ENCODE measurements around the gene POTEB3.
"Not testable (repeated sequence)": the region's sequence is repeated elsewhere in the genome, so short reads cannot be mapped to it uniquely, and the experiment has no call there.

The POTEB3 gene

GRCh38 chr15:21440399-21440798 lies at the start of gene POTEB3:
Gene POTEB3 (minus strand): TSS chr15:21440499. CDS start chr15:21440011, 488 bp downstream.
- DNase-seq: not testable (repeated sequence)

DNA sequence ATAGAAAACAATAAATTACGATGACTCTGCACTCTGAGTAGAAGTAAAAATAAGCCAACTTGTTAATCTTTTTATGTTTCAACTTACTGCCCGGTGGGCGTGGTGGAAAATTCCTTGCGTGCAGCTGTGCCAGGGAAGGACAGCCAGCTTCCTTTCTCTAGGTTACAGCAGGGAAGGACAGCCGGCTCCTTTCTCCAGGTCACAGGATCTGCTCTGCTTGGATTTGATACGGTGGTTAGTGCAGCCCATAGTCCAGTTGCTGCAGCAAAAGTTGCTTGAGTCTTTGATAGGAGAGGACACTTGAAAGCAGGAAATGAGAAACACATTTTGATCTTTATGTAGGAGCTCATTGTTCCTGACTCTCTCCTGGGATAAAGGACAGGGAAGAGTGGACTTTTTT lies 13.4 kb upstream of the POTEB3 start:
- not testable (repeated sequence) for DNase-seq

GRCh38 chr15:21451920-21452563 lies 11.7 kb upstream of the POTEB3 start:
- not testable (repeated sequence) for DNase-seq

DNA sequence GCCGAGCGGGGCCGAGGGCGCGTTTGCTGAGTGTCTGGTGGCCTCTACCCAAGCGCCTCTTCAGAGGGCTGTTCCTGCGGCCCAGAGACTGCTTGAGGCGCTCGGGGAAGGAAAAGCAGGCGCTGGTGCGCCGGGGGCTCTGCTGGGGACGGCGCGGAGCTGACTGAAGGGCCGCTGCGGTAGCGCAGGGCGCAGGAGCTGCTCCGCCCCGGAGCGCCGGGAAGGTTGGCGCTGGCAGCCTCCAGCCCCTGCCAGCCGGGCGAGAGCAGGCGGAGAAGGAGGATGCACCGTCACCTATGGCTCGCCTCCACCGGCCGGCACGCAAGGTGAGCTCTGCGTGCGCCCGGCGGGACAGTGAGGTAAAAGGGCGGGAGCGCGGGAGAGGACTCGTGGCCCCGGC lies 11.2 kb upstream of the POTEB3 start:
- DNase-seq: not testable (repeated sequence)

GRCh38 chr15:21407366-21407765 lies 32.9 kb downstream of the POTEB3 start:
- not testable (repeated sequence) for DNase-seq

DNA sequence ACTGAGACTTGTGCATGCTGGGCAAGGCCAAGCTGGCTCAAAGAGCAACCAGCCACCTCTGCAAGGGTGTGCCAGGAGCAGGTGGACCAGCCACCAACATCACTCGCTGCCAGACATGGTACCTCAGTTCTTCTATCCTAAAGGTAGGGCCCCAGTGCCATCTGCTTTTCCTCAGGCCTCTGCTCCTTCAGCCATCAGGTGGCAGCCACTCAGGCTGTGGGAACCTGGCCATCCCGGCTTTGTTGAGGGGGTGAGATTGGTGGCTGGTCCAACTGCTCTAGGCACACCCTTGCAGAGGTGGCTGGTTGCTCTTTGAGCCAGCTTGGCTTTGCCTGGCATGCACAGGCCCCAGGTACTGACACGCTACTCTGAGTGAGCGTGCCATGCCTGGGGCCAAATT lies 38.8 kb downstream of the POTEB3 start:
- DNase-seq: not testable (repeated sequence)

DNA sequence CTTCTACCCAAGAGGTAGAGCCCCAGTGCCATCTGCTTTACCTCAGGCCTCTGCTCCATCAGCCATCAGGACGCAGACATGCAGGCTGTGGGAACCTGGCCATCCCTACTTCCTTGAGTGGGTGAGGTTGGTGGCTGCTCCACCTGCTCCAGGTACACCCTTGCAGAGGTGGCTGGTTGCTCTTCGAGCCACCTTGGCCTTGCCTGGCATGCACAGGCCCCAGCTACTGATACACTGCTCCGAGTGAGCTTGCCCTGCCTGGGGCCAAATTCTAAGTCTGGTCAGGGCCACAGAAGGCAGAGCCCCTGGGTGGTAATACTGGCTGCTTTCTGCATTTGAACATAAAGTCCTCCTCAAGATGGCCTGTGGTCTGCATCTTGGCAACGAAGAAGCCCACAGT lies 41.2 kb downstream of the POTEB3 start:
- not testable (repeated sequence) for DNase-seq

- DNase-seq: not testable (repeated sequence)
These were observed 41.8 kb downstream of the POTEB3 start for GRCh38 chr15:21398511-21398910.

DNA sequence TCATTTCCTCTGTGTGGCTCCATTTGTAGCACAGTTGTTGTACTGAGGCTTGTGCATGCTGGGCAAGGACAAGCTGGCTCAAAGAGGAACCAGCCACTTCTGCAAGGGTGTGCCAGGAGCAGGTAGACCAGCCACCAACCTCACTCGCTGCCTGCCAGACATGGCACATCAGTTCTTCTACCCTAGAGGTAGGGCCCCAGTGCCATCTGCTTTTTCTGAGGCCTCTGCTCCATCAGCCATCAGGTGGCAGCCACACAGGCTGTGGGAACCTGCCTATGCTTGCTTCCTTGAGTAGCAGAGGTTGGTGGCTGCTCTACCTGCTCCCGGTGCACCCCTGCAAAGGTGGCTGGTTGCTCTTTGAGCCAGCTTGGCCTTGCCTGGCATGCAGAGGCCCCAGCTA lies 42.6 kb downstream of the POTEB3 start:
- DNase-seq: not testable (repeated sequence)

DNA sequence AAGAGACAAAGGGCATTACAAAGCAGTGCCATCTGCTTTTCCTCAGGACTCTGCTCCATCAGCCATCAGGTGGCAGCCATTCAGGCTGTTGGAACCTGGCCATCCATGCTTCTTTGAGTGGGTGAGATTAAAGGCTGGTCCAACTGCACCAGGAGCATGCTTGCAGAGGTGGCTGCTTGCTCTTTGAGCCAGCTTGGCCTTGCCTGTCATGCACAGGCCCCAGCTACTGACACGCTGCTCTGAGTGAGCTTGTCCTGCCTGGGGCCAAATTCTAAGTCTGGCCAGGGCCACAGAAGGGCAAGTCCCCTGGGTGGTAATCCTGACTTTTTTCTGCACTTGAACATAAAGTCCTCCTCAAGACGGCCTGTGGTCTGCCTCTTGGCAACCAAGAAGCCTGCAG lies 43.1 kb downstream of the POTEB3 start:
- DNase-seq: not testable (repeated sequence)

DNA sequence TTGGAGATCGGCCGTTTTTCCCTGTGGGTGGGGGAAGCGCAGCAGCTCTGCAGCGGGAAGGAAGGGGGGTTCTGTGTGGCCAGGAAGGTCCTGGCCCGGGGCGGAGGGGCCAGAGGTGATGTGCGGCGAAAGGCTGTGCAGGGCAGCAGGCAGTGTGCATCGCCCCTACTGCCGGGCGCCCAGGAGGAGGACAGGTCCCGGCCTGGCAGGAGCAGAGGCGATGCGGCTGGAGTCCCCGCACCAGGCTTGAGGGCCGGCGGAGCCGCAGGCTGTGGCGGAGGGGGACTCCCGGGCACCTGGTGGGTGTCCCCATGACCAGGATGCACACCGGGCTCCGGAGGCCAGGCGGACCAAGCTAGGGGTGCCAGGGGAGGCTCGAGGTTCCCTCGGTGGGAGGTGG lies 54.3 kb downstream of the POTEB3 start:
- not testable (repeated sequence) for DNase-seq

DNA sequence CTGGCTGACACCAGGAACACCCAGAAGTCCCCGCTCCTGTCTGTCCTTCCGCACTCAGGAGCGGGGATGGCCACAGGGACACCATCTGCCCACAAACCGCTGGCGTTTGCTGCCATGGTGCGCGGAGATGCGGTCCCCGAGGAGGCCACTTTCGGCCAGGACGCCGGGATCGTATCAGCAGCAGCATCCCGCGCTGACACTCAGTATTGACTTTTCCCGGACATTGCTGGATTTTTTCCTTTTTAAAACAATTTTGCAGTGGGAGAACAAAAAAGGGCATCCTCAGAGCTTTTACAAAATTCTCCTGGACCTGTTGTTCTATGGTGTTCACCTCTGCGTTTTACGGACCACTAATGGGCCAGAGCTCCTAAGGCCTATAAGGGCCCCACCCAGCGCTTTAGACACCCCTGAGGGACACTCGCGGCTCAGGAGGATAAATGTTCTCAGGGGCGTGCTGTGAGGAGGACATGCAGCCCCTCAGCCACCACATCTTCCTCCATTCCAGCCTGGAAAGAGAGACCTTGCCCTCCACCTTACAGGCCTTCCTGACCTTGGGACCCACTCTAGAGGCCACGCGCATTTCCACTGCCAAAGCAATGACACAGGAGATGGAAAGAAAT lies 56.3 kb downstream of the POTEB3 start:
- not testable (repeated sequence) for DNase-seq

- DNase-seq: not testable (repeated sequence)
These were observed 66.6 kb downstream of the POTEB3 start for GRCh38 chr15:21373682-21374081.

DNA sequence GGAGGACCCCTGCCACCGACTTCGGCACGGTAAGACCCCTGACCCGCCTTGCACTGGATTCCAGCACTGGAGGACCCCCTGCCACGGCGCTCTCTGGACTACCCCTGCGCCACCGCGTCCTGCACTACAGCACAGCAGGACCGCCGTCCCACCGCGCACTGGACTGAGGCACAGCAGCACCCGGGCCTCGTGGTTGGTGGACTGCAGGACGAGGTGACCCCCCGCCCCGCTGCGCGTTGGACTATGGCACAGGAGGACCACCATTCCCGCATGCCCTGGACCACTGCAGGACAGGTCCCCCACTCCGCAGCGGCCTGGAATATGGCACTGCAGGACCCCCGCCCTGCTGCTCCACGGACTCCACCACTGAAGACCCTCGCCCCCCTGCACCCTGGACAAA lies 71.1 kb downstream of the POTEB3 start:
- DNase-seq: not testable (repeated sequence)

GRCh38 chr15:21368625-21369024 lies 71.7 kb downstream of the POTEB3 start:
- DNase-seq: not testable (repeated sequence)

Measured in activated CD4-positive, alpha-beta T cell treated with anti-CD3 and anti-CD28 coated beads, Interleukin-2, amount 50 U/mL, for 48 hours (primary cell).